HCT116 (cell line): ENCODE measurements around the gene BOC. TPM values are rescaled to one million over a fixed set of nuclear protein-coding genes. Genes with fewer than 3 reads are reported as not detected.

Source experiments
- ATAC-seq: fragments of 200-7000 bp; cut with Tn5 transposase; 2 replicates; pipeline ENCODE4 v1.9.1; 2020; ENCODE audit warnings: mild to moderate bottlenecking, moderate library complexity
- BruUV-seq: library from RNA; stranded (reverse); fragments of 400-500 nt; replicated peaks from 2 replicates; lab custom pipeline; 2021; lab: Mats Ljungman, UMichigan
- CTCF ChIA-PET: fragments of 300-600 bp; sonication (Branson Sonifier 250); formaldehyde crosslinking; loops from one replicate; lab custom pipeline; 2021; ENCODE audit warnings: antibody characterized with exemption; lab: Charles Lee
- POLR2A ChIA-PET: fragments of 300-600, 350-600 bp; sonication (Branson Sonifier 250); formaldehyde crosslinking; loops from one replicate; lab custom pipeline; 2021; ENCODE audit warnings: antibody characterized with exemption; lab: Charles Lee
- RAD21 ChIA-PET, 2 experiments: fragments of 300-600 bp; sonication (Branson Sonifier 250); formaldehyde crosslinking; loops; one replicate each; lab custom pipeline; 2023; ENCODE audit warnings: low total read pairs in 2 of 2; ENCODE audit not compliant: uncharacterized antibody in 2 of 2, unreplicated experiment in 2 of 2, low non-redundant PET in 1 of 2; lab: Charles Lee
- DNase-seq: peaks from one replicate; pipeline ENCODE4 v3.0.0-alpha.2; 2010; ENCODE audit warnings: low read depth, low spot score
- H2AFZ ChIP-seq: fragments of 200-600 bp; shearing (Covaris generic), sonication (generic); 2 replicates; pipeline ENCODE4 v1.6.1; 2017; ENCODE audit warnings: low read depth, mixed run types, mixed read lengths, antibody characterized with exemption, low read length; ENCODE audit not compliant: poor library complexity, severe bottlenecking
- H3K27ac ChIP-seq: 2 replicates; pipeline ENCODE4 v1.5.1; 2012; ENCODE audit warnings: low read depth, low read length
- H3K27me3 ChIP-seq: fragments of 200-600 bp; sonication (generic); 2 replicates; pipeline ENCODE4 v1.6.1; 2016; ENCODE audit warnings: mixed run types, low read length, mixed read lengths; ENCODE audit not compliant: insufficient read depth
- H3K36me3 ChIP-seq, 2 experiments: fragments of 200-500 bp in 1 of 2; fragments of 200-600 bp in 1 of 2; sonication (Bioruptor generic) in 1 of 2; sonication (generic) in 1 of 2; 2 replicates each; pipeline versions ENCODE4 v1.5.1 to v1.6.1; 2014 to 2016; ENCODE audit warnings: low read length in 2 of 2, inconsistent platforms in 1 of 2, mixed read lengths in 1 of 2, mixed run types in 1 of 2; ENCODE audit not compliant: insufficient read depth in 2 of 2, control insufficient read depth in 1 of 2
- H3K4me1 ChIP-seq, 2 experiments: fragments of 200-600 bp in 1 of 2; sonication (generic) in 1 of 2; 2 replicates each; pipeline versions ENCODE4 v1.5.1 to v1.6.1; 2012 to 2017; ENCODE audit warnings: low read length in 2 of 2, inconsistent platforms in 1 of 2, mild to moderate bottlenecking in 1 of 2, mixed read lengths in 1 of 2, mixed run types in 1 of 2, moderate library complexity in 1 of 2; ENCODE audit not compliant: insufficient read depth in 2 of 2, control insufficient read depth in 1 of 2
- H3K4me2 ChIP-seq: fragments of 200-600 bp; sonication (generic); 2 replicates; pipeline ENCODE4 v1.6.1; 2017; ENCODE audit warnings: mixed run types, low read length, mixed read lengths
- H3K4me3 ChIP-seq, 2 experiments: fragments of 200-600 bp in 1 of 2; sonication (generic) in 1 of 2; replicated peaks in 1 of 2; 2 replicates each; pipeline ENCODE4 v1.5.1; 2011 to 2016; ENCODE audit warnings: low read length in 2 of 2, control low read depth in 1 of 2, low read depth in 1 of 2, mild to moderate bottlenecking in 1 of 2, mixed read lengths in 1 of 2, mixed run types in 1 of 2
- H3K79me2 ChIP-seq: fragments of 200-600 bp; sonication (generic); 2 replicates; pipeline ENCODE4 v1.6.1; 2017; ENCODE audit warnings: mild to moderate bottlenecking, mixed run types, low read length, moderate library complexity, mixed read lengths; ENCODE audit not compliant: insufficient read depth
- H3K9ac ChIP-seq: fragments of 200-600 bp; sonication (generic); 2 replicates; pipeline ENCODE4 v1.6.1; 2016; ENCODE audit warnings: low read length, mixed read lengths
- H3K9me2 ChIP-seq: fragments of 200-600 bp; sonication (generic), shearing (Covaris generic); 2 replicates; pipeline ENCODE4 v1.6.1; 2017; ENCODE audit warnings: mixed run types, mild to moderate bottlenecking, moderate library complexity; ENCODE audit not compliant: insufficient read depth
- H3K9me3 ChIP-seq, 2 experiments: fragments of 200-500 bp in 1 of 2; fragments of 200-600 bp in 1 of 2; sonication (Bioruptor generic) in 1 of 2; sonication (generic) in 1 of 2; 2 replicates each; pipeline ENCODE4 v1.6.1; 2014 to 2017; ENCODE audit warnings: low read length in 2 of 2, mixed read lengths in 2 of 2, inconsistent platforms in 1 of 2, low read depth in 1 of 2, mild to moderate bottlenecking in 1 of 2, mixed run types in 1 of 2, moderate library complexity in 1 of 2; ENCODE audit not compliant: control insufficient read depth in 1 of 2, insufficient read depth in 1 of 2
- H4K20me1 ChIP-seq: fragments of 200-600 bp; sonication (generic), shearing (Covaris generic); 2 replicates; pipeline ENCODE4 v1.6.1; 2017; ENCODE audit warnings: mixed run types, mild to moderate bottlenecking, moderate library complexity; ENCODE audit not compliant: insufficient read depth
- ATF3 ChIP-seq: IDR thresholded peaks from 2 replicates; pipeline ENCODE4 v1.6.1; 2012
- CBX3 ChIP-seq: IDR thresholded peaks from 2 replicates; pipeline ENCODE4 v1.6.1; 2012; ENCODE audit warnings: low read depth
- CTCF ChIP-seq, 3 experiments: fragments of 200-600 bp in 1 of 3; sonication (generic) in 1 of 3; IDR thresholded peaks in 2 of 3; conservative IDR thresholded peaks in 1 of 3; 2 replicates each; pipeline ENCODE4 v1.5.1; 2012 to 2017; ENCODE audit warnings: low read depth in 2 of 3, low read length in 2 of 3, antibody characterized with exemption in 1 of 3, borderline replicate concordance in 1 of 3, control low read depth in 1 of 3, mild to moderate bottlenecking in 1 of 3, mixed read lengths in 1 of 3, mixed run types in 1 of 3, moderate library complexity in 1 of 3; ENCODE audit not compliant: insufficient read depth in 1 of 3
- EGR1 ChIP-seq: IDR thresholded peaks from 2 replicates; pipeline ENCODE4 v1.6.1; 2012; ENCODE audit warnings: low read depth
- ELF1 ChIP-seq: IDR thresholded peaks from 2 replicates; pipeline ENCODE4 v1.6.1; 2012; ENCODE audit warnings: low read depth, borderline replicate concordance
- EZH2 ChIP-seq: fragments of 200-600 bp; sonication (generic); IDR thresholded peaks from 2 replicates; pipeline ENCODE4 v1.6.1; 2017; ENCODE audit warnings: antibody characterized with exemption, mixed run types
- EZH2phosphoT487 ChIP-seq: fragments of 200-600 bp; IDR thresholded peaks from 2 replicates; pipeline ENCODE4 v1.6.1; 2018; ENCODE audit warnings: antibody characterized with exemption, borderline replicate concordance
- FOSL1 ChIP-seq: IDR thresholded peaks from 2 replicates; pipeline ENCODE4 v1.6.1; 2012; ENCODE audit warnings: low read depth
- JUND ChIP-seq: IDR thresholded peaks from 2 replicates; pipeline ENCODE4 v1.6.1; 2012
- MAX ChIP-seq: IDR thresholded peaks from 2 replicates; pipeline ENCODE4 v1.6.1; 2012
- POLR2A ChIP-seq: IDR thresholded peaks from 2 replicates; pipeline ENCODE4 v1.7.0; 2011; ENCODE audit warnings: borderline replicate concordance; ENCODE audit not compliant: insufficient read depth, insufficient read length; ENCODE audit errors: extremely low read depth
- POLR2AphosphoS5 ChIP-seq: IDR thresholded peaks from 2 replicates; pipeline ENCODE4 v1.6.1; 2011; ENCODE audit warnings: mild to moderate bottlenecking, low read depth, low read length, moderate library complexity
- RAD21 ChIP-seq: IDR thresholded peaks from 2 replicates; pipeline ENCODE4 v1.6.1; 2012; ENCODE audit warnings: low read depth, mild to moderate bottlenecking
- REST ChIP-seq: IDR thresholded peaks from 2 replicates; pipeline ENCODE4 v1.6.1; 2012; ENCODE audit warnings: low read depth
- SIN3A ChIP-seq: IDR thresholded peaks from 2 replicates; pipeline ENCODE4 v1.6.1; 2012; ENCODE audit warnings: low read depth
- SP1 ChIP-seq: IDR thresholded peaks from 2 replicates; pipeline ENCODE4 v1.6.1; 2012; ENCODE audit warnings: low read depth
- SRF ChIP-seq: IDR thresholded peaks from 2 replicates; pipeline ENCODE4 v1.6.1; 2012; ENCODE audit warnings: low read depth
- TCF7L2 ChIP-seq: IDR thresholded peaks from 2 replicates; pipeline ENCODE4 v1.7.0; 2011; ENCODE audit warnings: borderline replicate concordance, inconsistent platforms; ENCODE audit not compliant: insufficient read depth, insufficient read length; ENCODE audit errors: extremely low read depth
- ZBTB33 ChIP-seq: IDR thresholded peaks from 2 replicates; pipeline ENCODE4 v1.6.1; 2011; ENCODE audit warnings: mild to moderate bottlenecking, low read length, moderate library complexity; ENCODE audit not compliant: insufficient replicate concordance; ENCODE audit errors: extremely low read depth
- ZFX ChIP-seq: fragments of 450-650 bp; IDR thresholded peaks from 2 replicates; pipeline ENCODE4 v1.6.1; 2017
- intact Hi-C: fragments of 100-400 bp; cut with micrococcal nuclease; formaldehyde crosslinking; loops from 2 replicates; pipeline ENCODE4 v1.10.0; 2022
- total RNA-seq: library from RNA; stranded (reverse); gene quantifications from one replicate; pipeline ENCODE4 v1.2.1, GENCODE V29; 2021; ENCODE audit not compliant: unreplicated experiment

BOC gene
- total RNA-seq, 1 experiment from 2014 or later = 3.3 TPM

- Histone ChIP-seq H3K36me3 (no peaks in the 10 kb centered on the region), H3K27ac (no peak overlapping the region), H3K9ac (no peak overlapping the region), H3K27me3 (no peaks in the 10 kb centered on the region), H3K79me2 (no peaks in the 10 kb centered on the region), H3K4me3 (no peak overlapping the region), H3K4me1 (peaks cover 10% of the 10 kb centered on the region in 2 experiments; a peak in 2 of 4 replicates), H4K20me1 (no peaks in the 10 kb centered on the region), H3K4me2 (no peak overlapping the region), H2AFZ (no peak overlapping the region), H3K9me2 (no peaks in the 10 kb centered on the region), H3K9me3 (no peaks in the 10 kb centered on the region)
- RAD21 ChIA-PET = no interaction called here
- CTCF ChIA-PET = interaction anchor here (1.4 kb wide), 1 partner anchor 14 kb away, joined by 5 read pairs; no protein-coding TSS in a partner anchor
- no peak for TF ChIP-seq RAD21
- TF ChIP-seq CBX3 = no peak
- TF ChIP-seq TCF7L2 = no peak
- TF ChIP-seq EGR1 = no peak
- TF ChIP-seq ZBTB33 = no peak
- no peak for TF ChIP-seq ZFX
- TF ChIP-seq ELF1 = no peak
- no peak for TF ChIP-seq MAX
- no peak for TF ChIP-seq FOSL1
- TF ChIP-seq EZH2phosphoT487 = no peak
- TF ChIP-seq SRF = no peak
- no peak for TF ChIP-seq SP1
- TF ChIP-seq POLR2AphosphoS5 = no peak
- TF ChIP-seq CTCF (IDR thresholded peaks at IDR 0.05 in 2 of 3, conservative IDR thresholded peaks at IDR 0.05 in 1 of 3; ENCODE audit: borderline replicate concordance in 1 of 3, insufficient read depth in 1 of 3, low read depth in 2 of 3, low read length in 2 of 3) = no peak
- no peak for TF ChIP-seq JUND
- TF ChIP-seq EZH2 = no peak
- no peak for TF ChIP-seq ATF3
- TF ChIP-seq SIN3A = no peak
- no peak for TF ChIP-seq POLR2A
- no peak for TF ChIP-seq REST
- ATAC-seq (no peak), DNase-seq (no peak)
- intact Hi-C loops = no loop called here
- POLR2A ChIA-PET = no interaction called here
- BruUV-seq = no TSS peak
Measured at GRCh38 chr3:113274425-113275257, 63.3 kb downstream of the BOC start.
